ENCODE results near the gene PIGW. TPM values are rescaled to one million over a fixed set of nuclear protein-coding genes. Genes with fewer than 3 reads are reported as not detected.

The PIGW gene
- total RNA-seq, 1 experiment from 2014 or later: 30.9 TPM

DNA sequence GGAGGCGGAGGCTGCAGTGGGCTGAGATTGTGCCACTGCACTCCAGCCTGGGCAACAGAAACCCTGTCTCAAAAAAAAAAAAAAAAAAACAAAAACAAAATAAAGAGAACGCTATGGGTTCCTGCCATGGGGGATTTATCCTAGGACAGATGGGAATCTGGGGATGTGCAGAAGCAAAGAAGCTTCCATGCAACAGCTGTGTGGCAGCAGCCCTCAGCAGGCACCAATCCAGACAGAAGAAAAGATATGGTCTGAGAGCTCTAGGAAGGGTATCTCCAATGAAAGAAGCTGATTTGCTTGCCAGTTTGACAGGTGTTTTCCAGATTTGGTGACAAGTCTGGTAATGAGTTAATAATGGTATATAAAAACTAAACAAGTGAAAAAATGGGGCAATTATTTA, 11.7 kb upstream of the PIGW start:
- Mint-ChIP-seq H3K9me3 (ENCODE audit: unreplicated experiment) (no peaks in the 10 kb centered on the region), H3K27ac (ENCODE audit: unreplicated experiment) (no peak overlapping the region), H3K36me3 (ENCODE audit: insufficient read depth, unreplicated experiment) (peaks cover 95% of the 10 kb centered on the region), H3K27me3 (ENCODE audit: insufficient read depth, unreplicated experiment) (no peaks in the 10 kb centered on the region), H3K4me3 (ENCODE audit: unreplicated experiment) (no peak overlapping the region), H3K4me1 (ENCODE audit: low read depth, unreplicated experiment) (no peaks in the 10 kb centered on the region)
- H3K4me1 ChIP-seq: no peaks in the 10 kb centered on the region
- H3K27me3 ChIP-seq (replicated peaks; ENCODE audit: control insufficient read depth, insufficient read depth, low read length): no peaks in the 10 kb centered on the region
- no peak for DNase-seq
- CTCF ChIA-PET: no interaction called here
- BruUV-seq (replicated peaks): no TSS peak
- TF ChIP-seq, protein P1, sequence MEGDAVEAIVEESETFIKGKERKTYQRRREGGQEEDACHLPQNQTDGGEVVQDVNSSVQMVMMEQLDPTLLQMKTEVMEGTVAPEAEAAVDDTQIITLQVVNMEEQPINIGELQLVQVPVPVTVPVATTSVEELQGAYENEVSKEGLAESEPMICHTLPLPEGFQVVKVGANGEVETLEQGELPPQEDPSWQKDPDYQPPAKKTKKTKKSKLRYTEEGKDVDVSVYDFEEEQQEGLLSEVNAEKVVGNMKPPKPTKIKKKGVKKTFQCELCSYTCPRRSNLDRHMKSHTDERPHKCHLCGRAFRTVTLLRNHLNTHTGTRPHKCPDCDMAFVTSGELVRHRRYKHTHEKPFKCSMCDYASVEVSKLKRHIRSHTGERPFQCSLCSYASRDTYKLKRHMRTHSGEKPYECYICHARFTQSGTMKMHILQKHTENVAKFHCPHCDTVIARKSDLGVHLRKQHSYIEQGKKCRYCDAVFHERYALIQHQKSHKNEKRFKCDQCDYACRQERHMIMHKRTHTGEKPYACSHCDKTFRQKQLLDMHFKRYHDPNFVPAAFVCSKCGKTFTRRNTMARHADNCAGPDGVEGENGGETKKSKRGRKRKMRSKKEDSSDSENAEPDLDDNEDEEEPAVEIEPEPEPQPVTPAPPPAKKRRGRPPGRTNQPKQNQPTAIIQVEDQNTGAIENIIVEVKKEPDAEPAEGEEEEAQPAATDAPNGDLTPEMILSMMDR (IDR thresholded peaks at IDR 0.05; ENCODE audit: insufficient read depth in 1 of 2, low read depth in 1 of 2, low read length in 1 of 2, severe bottlenecking in 1 of 2, unreplicated experiment in 1 of 2): no peak
- no peaks in the 10 kb centered on the region for H3K9me3 ChIP-seq
- POLR2A ChIA-PET: no interaction called here
- H3K36me3 ChIP-seq (ENCODE audit: control insufficient read depth, insufficient read depth, low read length): peaks cover 3% of the 10 kb centered on the region
- no peak overlapping the region for H3K4me3 ChIP-seq (ENCODE audit: low read depth, low read length)
- intact Hi-C loops (cut with micrococcal nuclease; ENCODE audit: unreplicated experiment): loop anchor here (10.0 kb wide), 1 partner anchor 928 kb away; no protein-coding TSS in a partner anchor

DNA sequence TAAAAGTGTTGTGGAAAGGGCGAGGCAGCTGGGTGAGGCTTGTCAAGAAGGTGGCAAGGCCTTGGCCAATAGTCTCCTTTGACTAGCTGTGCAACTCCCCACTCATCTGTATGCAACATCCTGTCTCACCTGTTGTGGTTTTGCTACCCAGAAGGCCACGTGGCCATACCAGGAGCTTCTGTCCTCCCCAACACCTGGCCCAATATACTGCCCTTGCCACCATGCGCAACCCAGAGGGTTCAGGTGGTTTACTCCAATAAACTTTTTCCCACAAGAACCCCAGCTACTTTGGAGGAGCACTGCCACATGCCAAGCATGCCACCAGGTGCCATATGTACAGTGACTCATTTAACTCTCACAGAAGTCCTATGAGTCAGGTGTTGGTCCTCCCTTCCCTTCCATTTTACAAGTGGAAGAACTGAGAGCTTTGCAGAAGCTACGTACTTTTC, 10.3 kb upstream of the PIGW start:
- no TSS peak for BruUV-seq (replicated peaks)
- H3K9me3 Mint-ChIP-seq (ENCODE audit: unreplicated experiment): no peaks in the 10 kb centered on the region
- ChIA-PET POLR2A (interaction anchor here (0.6 kb wide), 1 partner anchor 77 kb away, joined by 6 read pairs; the partner anchor contains the start of gene MRM1), CTCF (interaction anchor here (1.2 kb wide), 1 partner anchor 10 kb away, joined by 5 read pairs; the partner anchor contains the start of genes MYO19 and PIGW)
- no peak for DNase-seq
- no peaks in the 10 kb centered on the region for H3K27me3 Mint-ChIP-seq (ENCODE audit: insufficient read depth, unreplicated experiment)
- intact Hi-C loops (cut with micrococcal nuclease; ENCODE audit: unreplicated experiment): loop anchor here (10.0 kb wide), 1 partner anchor 930 kb away; no protein-coding TSS in a partner anchor
- no peak overlapping the region for H3K27ac Mint-ChIP-seq (ENCODE audit: unreplicated experiment)
- H3K36me3 Mint-ChIP-seq (ENCODE audit: insufficient read depth, unreplicated experiment): peaks cover 91% of the 10 kb centered on the region
- no peaks in the 10 kb centered on the region for H3K9me3 ChIP-seq
- H3K4me3 ChIP-seq (ENCODE audit: low read depth, low read length): no peak overlapping the region
- no peaks in the 10 kb centered on the region for H3K4me1 Mint-ChIP-seq (ENCODE audit: low read depth, unreplicated experiment)
- H3K4me1 ChIP-seq: no peaks in the 10 kb centered on the region
- peaks cover 3% of the 10 kb centered on the region for H3K36me3 ChIP-seq (ENCODE audit: control insufficient read depth, insufficient read depth, low read length)
- H3K4me3 Mint-ChIP-seq (ENCODE audit: unreplicated experiment): no peak overlapping the region
- TF ChIP-seq, protein P1 (IDR thresholded peaks at IDR 0.05; ENCODE audit: insufficient read depth in 1 of 2, low read depth in 1 of 2, low read length in 1 of 2, severe bottlenecking in 1 of 2, unreplicated experiment in 1 of 2): no peak
- H3K27me3 ChIP-seq (replicated peaks; ENCODE audit: control insufficient read depth, insufficient read depth, low read length): no peaks in the 10 kb centered on the region

DNA sequence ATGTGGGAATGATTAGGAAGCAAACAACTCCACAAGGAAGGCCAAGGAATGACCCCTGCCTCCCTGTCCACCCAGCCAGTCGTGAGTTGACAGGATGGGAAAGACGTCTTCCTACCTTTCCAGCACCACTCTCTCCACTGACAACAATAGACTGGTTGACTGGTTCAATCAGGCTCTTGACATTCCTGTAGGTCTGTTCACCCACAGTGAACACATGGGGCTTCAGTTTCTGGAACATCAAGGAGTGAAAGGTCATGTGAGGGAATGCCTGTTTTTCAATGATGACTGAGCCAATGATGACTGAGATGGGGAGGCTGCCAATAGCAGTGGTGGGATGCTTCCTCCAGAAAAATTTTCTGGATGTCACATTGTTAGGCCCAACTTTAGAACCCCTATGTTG, 9.7 kb upstream of the PIGW start:
- POLR2A ChIA-PET: no interaction called here
- no TSS peak for BruUV-seq (replicated peaks)

More for the DNA sequence above, 9.7 kb upstream of the PIGW start:
- Mint-ChIP-seq H3K9me3 (ENCODE audit: unreplicated experiment) (no peaks in the 10 kb centered on the region), H3K4me1 (ENCODE audit: low read depth, unreplicated experiment) (no peaks in the 10 kb centered on the region), H3K36me3 (ENCODE audit: insufficient read depth, unreplicated experiment) (peaks cover 91% of the 10 kb centered on the region), H3K4me3 (ENCODE audit: unreplicated experiment) (no peak overlapping the region), H3K27ac (ENCODE audit: unreplicated experiment) (no peak overlapping the region), H3K27me3 (ENCODE audit: insufficient read depth, unreplicated experiment) (no peaks in the 10 kb centered on the region)
- TF ChIP-seq, protein P1 (IDR thresholded peaks at IDR 0.05; ENCODE audit: insufficient read depth in 1 of 2, low read depth in 1 of 2, low read length in 1 of 2, severe bottlenecking in 1 of 2, unreplicated experiment in 1 of 2): no peak
- intact Hi-C loops (cut with micrococcal nuclease; ENCODE audit: unreplicated experiment): loop anchor here (10.0 kb wide), 1 partner anchor 930 kb away; no protein-coding TSS in a partner anchor
- Histone ChIP-seq H3K4me1 (no peaks in the 10 kb centered on the region), H3K9me3 (no peaks in the 10 kb centered on the region), H3K4me3 (ENCODE audit: low read depth, low read length) (no peak overlapping the region), H3K27me3 (replicated peaks; ENCODE audit: control insufficient read depth, insufficient read depth, low read length) (no peaks in the 10 kb centered on the region), H3K36me3 (ENCODE audit: control insufficient read depth, insufficient read depth, low read length) (peaks cover 3% of the 10 kb centered on the region)
- no peak for DNase-seq
- CTCF ChIA-PET: interaction anchor here (1.2 kb wide), 1 partner anchor 9 kb away, joined by 5 read pairs; the partner anchor contains the start of genes MYO19 and PIGW

Measured in Caco-2 (cell line).